Germinal center (tissue), 1 donor: ENCODE data around the gene COL4A1.

Source experiments
- DNase-seq: peaks from one replicate; pipeline ENCODE4 v3.0.0; 2012; ENCODE audit warnings: mixed read lengths, low spot score

COL4A1 gene

DNA sequence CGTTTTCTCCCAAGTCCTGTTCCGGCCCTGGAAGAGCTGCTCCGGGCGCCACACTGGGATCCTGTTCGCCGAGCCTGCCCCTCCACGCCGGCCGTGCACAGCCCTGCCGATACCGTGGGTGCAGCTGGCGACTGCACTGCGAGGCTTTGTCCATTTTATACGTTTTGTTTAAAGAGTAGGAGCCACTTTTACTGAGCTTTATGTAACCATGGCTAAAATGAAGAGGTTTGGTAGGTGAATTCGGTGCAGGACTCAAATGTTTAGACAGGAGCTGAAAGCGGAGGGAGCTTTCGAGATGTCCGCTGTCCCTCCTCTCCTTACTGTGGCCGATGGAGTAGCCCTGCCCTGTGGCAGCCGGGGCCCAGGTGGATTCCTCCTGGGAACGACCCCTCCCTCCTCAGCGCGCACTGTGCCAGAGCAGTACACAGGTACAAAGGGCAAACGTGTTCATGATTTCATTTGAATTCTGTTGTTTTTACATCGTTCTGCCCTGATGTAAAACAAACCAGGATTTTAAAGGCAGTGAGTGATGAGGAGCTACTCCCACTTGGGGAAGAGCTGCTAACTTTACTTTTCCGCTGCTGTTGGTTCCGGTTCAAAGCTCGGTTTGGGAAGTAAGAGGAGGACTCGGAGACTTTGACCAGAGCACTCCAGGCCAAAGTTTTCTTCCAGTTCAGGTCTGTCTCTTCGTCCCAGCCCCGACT lies 1.9 kb upstream of the COL4A1 start:
- no peak for DNase-seq

GRCh38 chr13:110307767-110308655 lies 1.1 kb upstream of the COL4A1 start:
- no peak for DNase-seq

DNA sequence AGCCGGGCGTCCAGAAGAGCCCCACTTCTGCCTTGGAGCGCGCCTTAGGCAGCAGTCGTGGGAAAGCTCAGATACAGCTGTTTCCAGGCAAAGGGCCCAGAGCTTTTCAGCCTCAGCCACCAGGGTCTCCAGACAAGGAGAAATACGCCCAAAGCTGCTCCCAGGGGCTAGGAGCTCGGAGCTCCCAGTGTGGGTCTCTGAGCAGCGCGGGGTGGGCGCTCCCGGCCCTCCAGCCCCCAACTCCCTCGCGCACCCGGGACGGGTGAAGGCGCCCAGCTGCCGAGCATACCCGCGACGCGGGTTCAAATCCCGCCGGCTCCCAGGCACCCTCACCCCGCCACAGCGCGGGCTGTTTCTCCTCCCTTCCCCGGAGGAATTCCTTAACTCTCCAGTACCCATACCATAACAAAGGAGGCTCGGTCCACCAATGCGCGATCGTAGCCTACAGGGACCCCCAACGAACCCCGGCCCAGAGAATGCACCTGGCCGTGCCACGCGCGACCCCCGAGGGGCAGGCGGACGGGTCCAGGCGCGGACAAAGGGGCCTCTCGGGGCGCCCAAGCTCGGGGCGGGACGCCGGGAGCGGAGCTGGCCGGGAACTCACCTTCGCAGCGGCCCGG lies 507 bp downstream of the COL4A1 start:
- DNase-seq: no peak

DNA sequence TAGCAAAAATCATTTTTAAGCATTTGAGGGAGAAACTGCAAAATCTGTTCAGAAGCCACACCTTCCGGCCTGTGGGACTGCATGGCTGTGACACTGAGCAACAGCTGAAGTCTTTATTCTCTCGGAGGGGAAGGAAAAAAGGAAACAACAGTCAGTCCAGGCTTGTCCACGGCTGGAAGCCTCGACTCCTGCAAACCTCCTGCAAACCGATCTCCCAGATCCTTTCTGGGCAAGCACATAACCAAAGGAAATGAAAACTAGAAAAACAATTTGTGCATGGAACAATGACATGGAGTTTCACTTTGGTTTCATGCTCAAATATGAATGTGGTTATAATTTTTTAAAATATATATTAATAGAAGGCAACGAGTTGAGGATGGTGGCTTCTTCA lies 1.0 kb downstream of the COL4A1 start:
- DNase-seq: no peak

DNA sequence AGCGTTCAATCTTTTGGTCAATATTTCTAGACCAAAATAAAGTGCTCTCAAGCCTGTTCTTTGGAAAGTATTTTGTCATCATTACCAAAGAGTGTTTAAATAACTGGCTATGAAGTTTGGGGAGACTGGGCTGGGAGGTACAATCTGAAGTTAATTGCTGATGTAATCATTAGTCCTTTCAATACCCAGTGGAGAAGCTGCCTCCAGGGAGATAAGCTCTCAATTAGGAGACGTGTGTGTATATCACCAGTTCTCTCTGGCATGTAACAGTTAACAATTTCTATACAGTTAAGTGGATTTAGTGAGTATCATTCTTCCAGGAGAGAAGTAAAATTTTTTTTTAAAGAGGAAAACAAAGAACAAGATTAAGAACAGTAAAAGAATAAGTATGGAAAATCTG lies 1.4 kb downstream of the COL4A1 start:
- no peak for DNase-seq

DNA sequence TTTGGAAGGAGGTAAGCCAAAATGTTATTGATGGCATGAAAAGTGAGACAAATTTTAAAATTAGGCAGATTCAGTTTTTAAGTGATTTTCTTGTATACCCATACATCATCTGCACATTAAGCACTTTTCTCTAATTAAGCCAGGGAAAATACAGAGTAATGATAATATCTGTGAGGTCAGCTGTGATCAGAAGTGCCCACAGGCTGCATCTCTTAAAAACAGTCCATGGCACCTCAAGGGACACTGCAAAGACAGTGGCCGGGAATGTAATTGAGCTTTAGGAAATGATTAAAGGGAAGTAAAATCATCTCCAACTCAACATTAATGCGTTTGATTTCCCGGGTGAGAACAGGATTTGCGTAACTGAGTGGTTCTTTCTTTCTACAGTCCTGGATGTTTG lies 2.0 kb downstream of the COL4A1 start:
- DNase-seq: no peak

GRCh38 chr13:110304256-110304655 lies 2.7 kb downstream of the COL4A1 start:
- no peak for DNase-seq

DNA sequence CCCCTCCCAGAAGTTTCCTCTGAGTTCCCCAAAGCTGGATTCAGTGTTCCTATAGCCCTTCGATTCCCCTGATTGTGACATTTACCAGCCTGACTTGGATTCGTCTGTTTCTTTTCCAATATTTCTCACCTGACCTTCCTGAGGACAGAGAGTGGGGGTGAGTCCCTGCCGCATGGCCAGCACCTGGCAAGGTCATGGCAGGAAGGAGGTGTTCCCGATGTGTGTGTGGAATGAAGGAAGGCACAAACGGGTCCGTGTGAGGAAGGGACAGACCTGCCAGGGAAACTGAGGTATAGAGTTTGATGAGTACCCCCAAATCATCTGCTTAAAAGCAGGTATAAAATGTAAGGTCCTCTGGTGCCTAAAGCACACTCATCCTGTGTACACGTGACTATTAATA lies 3.3 kb downstream of the COL4A1 start:
- DNase-seq: no peak

GRCh38 chr13:110302997-110303396 lies 4.0 kb downstream of the COL4A1 start:
- no peak for DNase-seq

- no peak for DNase-seq
Measured at GRCh38 chr13:110301606-110302553, 5.1 kb downstream of the COL4A1 start.

GRCh38 chr13:110301083-110301482 lies 5.9 kb downstream of the COL4A1 start:
- DNase-seq: no peak

GRCh38 chr13:110300090-110300815 lies 6.7 kb downstream of the COL4A1 start:
- DNase-seq: no peak

DNA sequence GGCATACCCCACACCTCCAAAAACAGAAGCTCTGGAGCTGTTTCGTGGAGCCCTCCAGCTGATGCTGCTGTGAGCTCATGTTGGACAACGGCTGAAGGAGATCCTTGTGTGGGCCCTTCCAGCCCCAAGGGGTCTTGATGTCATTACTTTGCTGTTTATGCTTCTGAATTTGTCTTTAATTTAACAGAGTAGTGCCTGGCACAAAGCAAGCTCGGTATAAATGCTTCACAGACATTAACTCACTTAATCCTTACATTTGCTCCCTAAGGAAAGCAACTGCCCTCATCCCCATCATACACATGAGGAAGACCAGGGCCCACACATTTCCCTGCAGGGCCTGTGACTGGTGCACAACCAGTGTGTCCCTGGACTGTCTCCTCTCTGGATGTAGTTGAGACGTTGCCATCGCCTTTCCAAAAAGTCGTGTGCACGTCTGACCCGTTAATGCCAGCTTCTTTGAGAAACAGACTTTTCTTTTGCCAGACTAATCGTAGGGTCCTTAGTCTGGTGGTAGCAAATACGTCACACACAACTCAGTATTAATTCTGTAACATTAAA lies 7.6 kb downstream of the COL4A1 start:
- DNase-seq: no peak

- DNase-seq: no peak
Measured at GRCh38 chr13:110298505-110299282, 8.3 kb downstream of the COL4A1 start.

GRCh38 chr13:110297766-110298504 lies 9.0 kb downstream of the COL4A1 start:
- DNase-seq: no peak

- no peak for DNase-seq
Measured at GRCh38 chr13:110297011-110297410, 9.9 kb downstream of the COL4A1 start.

- DNase-seq: no peak
Measured at GRCh38 chr13:110294622-110295021, 12.3 kb downstream of the COL4A1 start.

- no peak for DNase-seq
Measured at GRCh38 chr13:110294146-110294545, 12.8 kb downstream of the COL4A1 start.

DNA sequence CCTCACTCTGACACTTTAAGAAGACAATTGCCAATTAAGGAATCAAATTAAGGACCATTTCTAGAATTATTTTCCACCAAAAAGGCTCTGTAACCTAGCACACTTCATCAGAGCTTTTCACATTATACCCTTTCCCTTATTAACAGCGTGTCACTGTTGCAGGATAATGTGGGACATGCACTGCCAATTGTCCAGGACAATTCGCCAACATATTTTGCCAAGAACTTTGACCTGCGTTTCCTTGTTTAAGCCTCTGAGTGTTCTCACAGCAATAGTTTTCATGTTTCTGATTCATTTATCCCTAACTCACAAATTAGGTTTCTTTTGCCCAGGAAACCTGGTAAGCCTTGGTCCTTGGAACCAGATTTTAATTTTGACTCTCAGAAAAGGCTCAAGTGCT lies 13.3 kb downstream of the COL4A1 start:
- no peak for DNase-seq
